Spinal cord (tissue), 10 donors: Measurements from ENCODE around the gene KRTAP4-8. TPM values are rescaled to one million over a fixed set of nuclear protein-coding genes. Genes with fewer than 3 reads are reported as not detected.
"Not testable (repeated sequence)": the region's sequence is repeated elsewhere in the genome, so short reads cannot be mapped to it uniquely, and the experiment has no call there.

ENCODE experiments used
- DNase-seq, 6 donors: peaks; one replicate each; pipeline versions ENCODE4 v3.0.0 to v3.0.0-alpha.2; 2013 to 2015; ENCODE audit warnings: low spot score in 6 of 6, low read depth in 4 of 6
- H3K27ac ChIP-seq: one replicate; pipeline ENCODE4 v1.5.1; 2013; ENCODE audit warnings: low read depth, low read length, control low read depth
- H3K27me3 ChIP-seq: one replicate; pipeline ENCODE4 v1.6.1; 2013; ENCODE audit warnings: low read length; ENCODE audit not compliant: control insufficient read depth, insufficient read depth
- H3K36me3 ChIP-seq: one replicate; pipeline ENCODE4 v1.6.1; 2013; ENCODE audit warnings: low read length; ENCODE audit not compliant: control insufficient read depth, insufficient read depth
- H3K4me1 ChIP-seq: one replicate; pipeline ENCODE4 v1.6.1; 2013; ENCODE audit warnings: low read length; ENCODE audit not compliant: control insufficient read depth, insufficient read depth
- H3K4me3 ChIP-seq: one replicate; pipeline ENCODE4 v1.5.1; 2013; ENCODE audit warnings: low read depth, low read length, control low read depth
- H3K9me3 ChIP-seq: one replicate; pipeline ENCODE4 v1.6.1; 2013; ENCODE audit warnings: low read length; ENCODE audit not compliant: control insufficient read depth, insufficient read depth
- WGBS: methylation state at CpG from one replicate; pipeline ENCODE4 v1.1.5; 2013; ENCODE audit warnings: missing lambda C conversion rate; ENCODE audit not compliant: insufficient coverage; 5-methylcytosine and 5-hydroxymethylcytosine counted together
- polyA plus RNA-seq, 2 donors: library from polyadenylated mRNA; unstranded; fragments of 120-200 nt; gene quantifications; one replicate each; pipeline ENCODE4 v1.2.1, GENCODE V29; 2013; ENCODE audit not compliant: insufficient read length in 2 of 2
- total RNA-seq, 2 donors: library from RNA; depleted of rRNA in 1 of 2; stranded (reverse); fragments of 120-200 nt in 1 of 2; fragments of >200 nt in 1 of 2; gene quantifications; one replicate each; pipeline versions ENCODE4 v1.2.3 to v1.2.4, GENCODE V29; 2013 to 2014
- donor health status: healthy.

KRTAP4-8 gene
- total and polyA plus RNA-seq, 4 donors, result not detected

DNA sequence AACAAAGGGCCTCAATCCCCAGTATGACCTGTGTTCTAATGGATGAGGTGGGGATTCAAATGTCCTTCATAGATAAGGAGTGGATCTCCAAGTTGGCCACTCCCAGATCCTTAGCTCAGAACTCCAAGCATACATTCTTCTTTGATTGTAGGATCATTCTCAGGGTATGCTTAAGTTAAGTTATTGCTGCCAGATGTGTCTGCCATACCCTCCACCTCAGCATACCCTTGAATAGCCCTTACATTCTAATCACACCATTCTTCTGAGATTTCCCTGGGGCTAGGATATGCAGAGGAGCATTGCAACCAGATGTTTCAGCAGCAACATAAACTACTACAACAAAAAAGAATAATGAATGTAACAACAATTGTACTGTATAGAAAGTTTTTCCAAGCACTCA lies 30.7 kb downstream of the KRTAP4-8 start:
- H3K36me3 ChIP-seq, result no peaks in the 10 kb centered on the region
- DNase-seq, result no peak

GRCh38 chr17:41065829-41066624 lies 31.9 kb downstream of the KRTAP4-8 start, which contains the start of gene KRTAP2-4:
Gene KRTAP2-4, minus strand, starts transcription at chr17:41065879. Its CDS starts 34 bp downstream, at chr17:41065845.
- 83% methylated on average over 1 of the region's 6 CpGs for WGBS
- Histone ChIP-seq H3K9me3 (no peaks in the 10 kb centered on the region), H3K27ac (no peak within 1 kb of the TSS), H3K36me3 (no peaks in the 10 kb centered on the region), H3K4me3 (no peak within 1 kb of the TSS), H3K27me3 (no peaks in the 10 kb centered on the region), H3K4me1 (no peaks in the 10 kb centered on the region)
- DNase-seq, result no peak

More for the DNA sequence above, 30.7 kb downstream of the KRTAP4-8 start:
- Histone ChIP-seq H3K4me3 (no peak overlapping the region), H3K27me3 (no peaks in the 10 kb centered on the region), H3K9me3 (no peaks in the 10 kb centered on the region), H3K4me1 (no peaks in the 10 kb centered on the region), H3K27ac (no peak overlapping the region)

DNA sequence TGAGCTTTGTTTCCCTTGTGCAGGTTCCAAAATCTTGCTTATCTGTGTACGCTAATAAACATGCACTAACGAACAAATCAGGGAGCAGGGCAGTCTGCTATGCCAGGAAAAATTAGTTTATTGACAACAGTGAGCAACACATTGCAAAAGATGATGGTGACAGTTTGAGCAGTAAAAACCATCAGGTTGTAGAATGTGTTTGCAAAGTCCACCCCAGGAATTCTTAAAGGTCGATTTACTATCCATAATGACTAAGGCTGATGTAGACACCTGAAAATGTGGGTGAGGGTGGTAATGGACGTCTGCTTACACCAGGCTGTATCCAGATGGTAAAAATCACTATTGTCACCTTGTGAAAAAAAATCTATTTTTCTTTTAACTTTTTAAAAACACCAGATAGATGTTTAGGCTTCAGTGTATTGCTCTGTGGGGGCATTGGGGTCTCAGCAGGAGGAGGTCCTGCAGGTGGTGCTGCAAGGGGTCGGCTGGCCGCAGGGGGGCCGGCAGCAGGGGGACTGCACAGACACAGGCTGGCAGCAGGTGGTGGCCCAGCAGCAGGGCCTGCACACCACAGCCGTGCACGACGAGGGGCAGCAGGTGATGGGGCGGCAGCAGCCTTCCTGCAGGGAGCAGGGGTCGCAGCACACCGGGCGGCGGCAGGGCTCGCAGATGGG lies 32.8 kb downstream of the KRTAP4-8 start:
- not testable (repeated sequence) for H3K27me3 ChIP-seq, H3K4me3 ChIP-seq, H3K4me1 ChIP-seq, H3K36me3 ChIP-seq, DNase-seq, H3K9me3 ChIP-seq, H3K27ac ChIP-seq
- 94% methylated on average over 2 of the region's 16 CpGs for WGBS

DNA sequence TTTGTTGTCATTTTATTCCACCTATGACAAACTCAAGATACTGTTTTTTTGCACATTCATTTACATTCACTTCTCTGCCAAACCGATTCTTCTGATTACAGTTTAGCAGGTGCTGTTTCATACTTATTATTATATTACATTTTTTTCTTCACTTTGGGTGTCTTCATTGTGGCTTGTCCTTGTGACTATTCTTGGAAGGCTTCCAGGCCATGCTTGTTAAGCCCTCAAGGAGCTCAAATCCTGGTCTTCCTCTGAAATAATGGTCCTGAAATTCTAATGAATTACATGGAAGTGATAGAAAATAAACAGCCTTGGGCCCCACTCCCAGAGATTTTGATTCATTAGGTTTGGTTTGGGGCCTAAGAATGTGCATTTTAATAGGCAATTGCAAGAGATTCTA lies 33.6 kb downstream of the KRTAP4-8 start:
- no CpG with 5 or more reads among the region's 1 CpG for WGBS
- Histone ChIP-seq H3K27ac (no peak overlapping the region), H3K4me1 (no peaks in the 10 kb centered on the region), H3K36me3 (no peaks in the 10 kb centered on the region), H3K27me3 (no peaks in the 10 kb centered on the region), H3K9me3 (no peaks in the 10 kb centered on the region), H3K4me3 (no peak overlapping the region)
- no peak for DNase-seq

- no peaks in the 10 kb centered on the region for H3K9me3 ChIP-seq
- no CpG with 5 or more reads among the region's 4 CpGs for WGBS
These were observed 34.5 kb downstream of the KRTAP4-8 start for GRCh38 chr17:41063449-41063848.

DNA sequence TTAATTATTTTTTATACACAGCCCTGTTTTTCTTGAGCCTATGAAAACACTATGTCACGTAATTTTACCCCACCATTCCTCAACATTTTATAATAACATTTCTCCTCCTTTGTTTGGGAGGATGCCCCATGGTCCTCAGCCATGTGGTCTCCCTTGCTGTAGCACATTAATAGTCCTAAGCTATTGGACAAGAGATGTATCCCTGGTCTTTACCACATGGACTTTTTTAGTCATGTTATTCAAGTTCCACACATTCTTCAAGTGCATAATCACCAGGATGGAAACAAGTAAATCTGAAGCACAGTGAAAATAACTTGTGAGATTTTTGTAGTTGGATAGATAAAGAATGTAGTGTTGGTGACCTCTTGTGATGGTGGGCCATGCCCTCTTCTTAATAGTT lies 36.0 kb downstream of the KRTAP4-8 start:
- Histone ChIP-seq H3K36me3 (no peaks in the 10 kb centered on the region), H3K4me1 (no peaks in the 10 kb centered on the region), H3K27ac (no peak overlapping the region), H3K27me3 (no peaks in the 10 kb centered on the region), H3K4me3 (no peak overlapping the region), H3K9me3 (no peaks in the 10 kb centered on the region)
- WGBS, result 60% methylated on average over 1 of the region's 1 CpG
- DNase-seq, result no peak

More at GRCh38 chr17:41063449-41063848, 34.5 kb downstream of the KRTAP4-8 start:
- H3K27me3 ChIP-seq, result no peaks in the 10 kb centered on the region
- no peak overlapping the region for H3K4me3 ChIP-seq
- H3K36me3 ChIP-seq, result no peaks in the 10 kb centered on the region
- no peak overlapping the region for H3K27ac ChIP-seq
- DNase-seq, result no peak
- no peaks in the 10 kb centered on the region for H3K4me1 ChIP-seq

GRCh38 chr17:41060052-41060604 lies 37.8 kb downstream of the KRTAP4-8 start, which contains the start of gene KRTAP2-3:
Gene KRTAP2-3, minus strand, starts transcription at chr17:41060114. Its CDS starts 64 bp downstream, at chr17:41060050.
- no peak for DNase-seq
- WGBS, result 80% methylated on average over 4 of the region's 6 CpGs
- no peaks in the 10 kb centered on the region for H3K9me3 ChIP-seq
- no peak within 1 kb of the TSS for H3K27ac ChIP-seq
- no peaks in the 10 kb centered on the region for H3K27me3 ChIP-seq
- no peaks in the 10 kb centered on the region for H3K36me3 ChIP-seq
- H3K4me1 ChIP-seq, result no peaks in the 10 kb centered on the region
- H3K4me3 ChIP-seq, result no peak within 1 kb of the TSS

GRCh38 chr17:41059276-41060051 lies 38.5 kb downstream of the KRTAP4-8 start:
- not testable (repeated sequence) for H3K4me1 ChIP-seq, H3K4me3 ChIP-seq, H3K9me3 ChIP-seq, H3K27ac ChIP-seq, H3K27me3 ChIP-seq, H3K36me3 ChIP-seq, DNase-seq
- 42% methylated on average over 6 of the region's 31 CpGs for WGBS

GRCh38 chr17:41058741-41059140 lies 39.2 kb downstream of the KRTAP4-8 start:
- Histone ChIP-seq H3K27ac (no peak overlapping the region), H3K4me3 (no peak overlapping the region)
- DNase-seq, result no peak

More at GRCh38 chr17:41058741-41059140, 39.2 kb downstream of the KRTAP4-8 start:
- no peaks in the 10 kb centered on the region for H3K27me3 ChIP-seq
- no CpG with 5 or more reads among the region's 5 CpGs for WGBS
- H3K36me3 ChIP-seq, result no peaks in the 10 kb centered on the region
- H3K4me1 ChIP-seq, result no peaks in the 10 kb centered on the region
- no peaks in the 10 kb centered on the region for H3K9me3 ChIP-seq
